Body of pancreas (tissue), 4 donors: Measurements from ENCODE around the gene LCA5L. TPM values are rescaled to one million over a fixed set of nuclear protein-coding genes. Genes with fewer than 3 reads are reported as not detected.
"Not testable (repeated sequence)": the region's sequence is repeated elsewhere in the genome, so short reads cannot be mapped to it uniquely, and the experiment has no call there.

Experiments used
- ATAC-seq: fragments of 150-250 bp; one replicate; pipeline ENCODE4 v1.9.1; 2016
- DNase-seq, 4 donors: peaks; one replicate each; pipeline ENCODE4 v3.0.0-alpha.2; 2019
- H3K27ac ChIP-seq, 4 donors: fragments of 200-600 bp; sonication (generic); 1 replicate in 3 of 4; 2 replicates in 1 of 4; pipeline versions ENCODE4 v1.5.1 to v1.6.1; 2016 to 2019; ENCODE audit warnings: mild to moderate bottlenecking in 1 of 4, mixed read lengths in 1 of 4, moderate library complexity in 1 of 4
- H3K27me3 ChIP-seq, 2 donors: fragments of 200-600 bp; sonication (generic); one replicate each; pipeline ENCODE4 v1.6.0; 2016; ENCODE audit warnings: mild to moderate bottlenecking in 1 of 2
- H3K36me3 ChIP-seq, 2 donors: fragments of 200-600 bp; sonication (generic); replicated peaks in 1 of 2; 2 replicates each; pipeline ENCODE4 v1.5.1; 2016; ENCODE audit warnings: low read depth in 2 of 2; ENCODE audit not compliant: insufficient read depth in 1 of 2
- H3K4me1 ChIP-seq: fragments of 200-600 bp; sonication (generic); one replicate; pipeline ENCODE4 v1.6.0; 2016
- H3K4me3 ChIP-seq, 2 donors: fragments of 200-600 bp; sonication (generic); 1 replicate in 1 of 2; 2 replicates in 1 of 2; pipeline ENCODE4 v1.5.1; 2016 to 2019
- H3K9me3 ChIP-seq, 3 donors: fragments of 200-600 bp; sonication (generic); 1 replicate in 2 of 3; 2 replicates in 1 of 3; pipeline ENCODE4 v1.5.1; 2016
- CTCF ChIP-seq, 7 experiments: fragments of 450-650 bp in 4 of 7; fragments of 200-600 bp in 3 of 7; sonication (generic) in 3 of 7; IDR thresholded peaks; one replicate each; pipeline ENCODE4 v1.5.1; 2016 to 2019; ENCODE audit warnings: antibody characterized with exemption in 7 of 7
- POLR2A ChIP-seq, 3 donors: fragments of 450-650 bp; IDR thresholded peaks; one replicate each; pipeline ENCODE4 v1.6.1; 2016; ENCODE audit warnings: antibody characterized with exemption in 3 of 3, mild to moderate bottlenecking in 2 of 3
- WGBS, 2 donors: methylation state at CpG; one replicate each; pipeline ENCODE4 v1.1.5; 2017; 5-methylcytosine and 5-hydroxymethylcytosine counted together
- intact Hi-C: fragments of 100-400 bp; cut with DNase I; formaldehyde crosslinking; loops from one replicate; pipeline ENCODE4 v1.15.1; 2023
- total RNA-seq, 2 donors: library from RNA; depleted of rRNA; stranded (reverse); fragments of >200 nt; gene quantifications; one replicate each; pipeline ENCODE4 v1.1.0, GENCODE V29; 2016

Gene LCA5L
- total RNA-seq, 2 donors from 2014 or later, result 0.78 to 1.3 TPM

GRCh38 chr21:39430954-39431353, 14.6 kb downstream of the LCA5L start:
- Histone ChIP-seq H3K27ac (no peak overlapping the region), H3K4me3 (no peak overlapping the region), H3K4me1 (no peaks in the 10 kb centered on the region), H3K36me3 (no peaks in the 10 kb centered on the region), H3K9me3 (no peaks in the 10 kb centered on the region), H3K27me3 (no peaks in the 10 kb centered on the region)
- ATAC-seq (no peak), DNase-seq (no peak)
- WGBS, 2 donors, result 84% methylated on average over 2 of the region's 2 CpGs
- TF ChIP-seq POLR2A (IDR thresholded peaks at IDR 0.05) (no peak), CTCF (IDR thresholded peaks at IDR 0.05) (no peak)
- intact Hi-C loops, result no loop called here

GRCh38 chr21:39430457-39430856, 15.1 kb downstream of the LCA5L start:
- no peaks in the 10 kb centered on the region for H3K9me3 ChIP-seq
- ATAC-seq (no peak), DNase-seq (no peak)
- no peak overlapping the region for H3K27ac ChIP-seq
- no peaks in the 10 kb centered on the region for H3K27me3 ChIP-seq
- H3K36me3 ChIP-seq, result no peaks in the 10 kb centered on the region
- H3K4me3 ChIP-seq, result no peak overlapping the region
- TF ChIP-seq CTCF (IDR thresholded peaks at IDR 0.05) (no peak), POLR2A (IDR thresholded peaks at IDR 0.05) (no peak)
- intact Hi-C loops, result no loop called here
- no peaks in the 10 kb centered on the region for H3K4me1 ChIP-seq
- 72 to 78% methylated on average over 4 of the region's 4 CpGs for WGBS, 2 donors

GRCh38 chr21:39430016-39430415, 15.6 kb downstream of the LCA5L start:
- Histone ChIP-seq H3K27ac (no peak overlapping the region), H3K36me3 (no peaks in the 10 kb centered on the region), H3K4me1 (no peaks in the 10 kb centered on the region), H3K9me3 (no peaks in the 10 kb centered on the region), H3K4me3 (no peak overlapping the region), H3K27me3 (no peaks in the 10 kb centered on the region)
- 90 to 93% methylated on average over 3 of the region's 3 CpGs for WGBS, 2 donors
- ATAC-seq (no peak), DNase-seq (no peak)
- intact Hi-C loops, result no loop called here
- TF ChIP-seq POLR2A (IDR thresholded peaks at IDR 0.05) (no peak), CTCF (IDR thresholded peaks at IDR 0.05) (no peak)

- H3K36me3 ChIP-seq, result no peaks in the 10 kb centered on the region
- no peaks in the 10 kb centered on the region for H3K27me3 ChIP-seq
- H3K27ac ChIP-seq, result no peak overlapping the region
- intact Hi-C loops, result no loop called here
- 66 to 81% methylated on average over 2 of the region's 2 CpGs for WGBS, 2 donors
- H3K4me1 ChIP-seq, result no peaks in the 10 kb centered on the region
- no peak for TF ChIP-seq CTCF (IDR thresholded peaks at IDR 0.05)
- TF ChIP-seq POLR2A (IDR thresholded peaks at IDR 0.05), result no peak
- ATAC-seq (no peak), DNase-seq (no peak)
- no peaks in the 10 kb centered on the region for H3K9me3 ChIP-seq
- H3K4me3 ChIP-seq, result no peak overlapping the region
Measured at GRCh38 chr21:39429445-39429844, 16.1 kb downstream of the LCA5L start.

- no peaks in the 10 kb centered on the region for H3K9me3 ChIP-seq
- H3K27ac ChIP-seq, result no peak overlapping the region
- no peak for DNase-seq
- no peaks in the 10 kb centered on the region for H3K36me3 ChIP-seq
- H3K4me3 ChIP-seq, result no peak overlapping the region
- no peak for TF ChIP-seq POLR2A (IDR thresholded peaks at IDR 0.05)
- no peak for TF ChIP-seq CTCF (IDR thresholded peaks at IDR 0.05)
- intact Hi-C loops, result no loop called here
- no peaks in the 10 kb centered on the region for H3K27me3 ChIP-seq
- 68 to 75% methylated on average over 5 of the region's 5 CpGs for WGBS, 2 donors
- H3K4me1 ChIP-seq, result no peaks in the 10 kb centered on the region
- no peak for ATAC-seq
Measured at GRCh38 chr21:39422527-39423241, 22.9 kb downstream of the LCA5L start.

- ATAC-seq, H3K4me1 ChIP-seq, intact Hi-C loops, H3K9me3 ChIP-seq, H3K4me3 ChIP-seq, H3K36me3 ChIP-seq, H3K27me3 ChIP-seq, DNase-seq, H3K27ac ChIP-seq: not testable (repeated sequence)
- WGBS, 2 donors, result 94 to 98% methylated on average over 5 of the region's 5 CpGs
Measured at GRCh38 chr21:39419204-39419603, 26.4 kb downstream of the LCA5L start.
